GM19455 (cell line): ENCODE measurements around the gene SCFD2.
"Not testable (repeated sequence)": the region's sequence is repeated elsewhere in the genome, so short reads cannot be mapped to it uniquely, and the experiment has no call there.

Experiments used
- ATAC-seq: cut with Tn5 transposase; IDR thresholded peaks from one replicate; pipeline ENCODE4 v1.9.1; 2021; ENCODE audit not compliant: unreplicated experiment

Gene SCFD2

GRCh38 chr4:53346920-53347852, 18.7 kb downstream of the SCFD2 start:
- ATAC-seq = no peak

DNA sequence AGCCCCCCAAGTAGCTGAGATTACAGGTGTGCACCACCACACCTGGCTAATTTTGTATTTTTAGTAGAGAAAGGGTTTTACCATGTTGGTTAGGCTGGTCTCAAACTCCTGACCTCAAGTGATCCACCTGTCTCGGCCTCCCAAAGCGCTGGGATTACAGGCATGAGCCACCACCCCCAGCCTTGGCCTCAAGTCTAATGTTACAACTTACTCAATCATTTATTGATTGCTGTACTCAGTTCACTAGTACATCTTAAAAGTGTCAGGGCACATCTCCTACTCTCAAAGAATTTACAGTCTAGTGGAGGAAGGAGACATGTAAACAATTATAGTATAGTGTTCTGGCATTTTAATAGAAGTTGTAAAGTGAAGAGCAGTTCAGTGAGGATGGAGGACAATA, 19.5 kb downstream of the SCFD2 start:
- ATAC-seq = not testable (repeated sequence)

DNA sequence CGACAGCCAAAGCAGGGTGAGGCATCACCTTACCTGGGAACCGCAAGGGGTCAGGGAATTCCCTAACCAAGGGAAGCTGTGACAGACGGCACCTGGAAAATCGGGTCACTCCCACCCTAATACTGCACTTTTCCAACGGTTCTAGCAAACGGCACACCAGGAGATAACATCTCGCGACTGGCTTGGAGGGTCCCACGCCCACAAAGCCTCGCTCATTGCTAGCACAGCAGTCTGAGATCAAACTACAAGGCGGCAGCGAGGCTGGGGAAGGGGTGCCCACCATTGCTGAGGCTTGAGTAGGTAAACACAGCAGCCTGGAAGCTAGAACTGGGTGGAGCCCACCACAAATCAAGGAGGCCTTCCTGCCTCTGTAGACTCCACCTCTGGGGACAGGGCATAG, 25.7 kb downstream of the SCFD2 start:
- ATAC-seq = not testable (repeated sequence)

DNA sequence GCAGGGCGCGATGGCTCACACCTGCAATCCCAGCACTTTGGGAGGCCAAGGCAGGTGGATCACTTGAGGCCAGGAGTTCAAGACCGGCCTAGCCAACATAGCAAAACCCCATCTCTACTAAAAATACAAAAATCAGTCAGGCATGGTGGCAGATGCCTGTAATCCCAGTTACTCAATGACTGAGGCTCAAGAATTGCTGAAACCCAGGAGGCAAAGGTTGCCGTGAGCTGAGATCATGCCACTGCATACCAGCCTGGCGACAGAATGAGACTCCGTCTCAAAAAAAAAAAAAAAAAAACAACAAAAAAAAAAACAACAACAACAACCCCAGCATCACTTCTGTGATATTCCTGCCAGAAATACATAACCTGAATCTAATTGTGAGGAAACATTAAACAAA, 30.9 kb downstream of the SCFD2 start:
- ATAC-seq = not testable (repeated sequence)

- ATAC-seq = no peak
These were observed 39.3 kb downstream of the SCFD2 start for GRCh38 chr4:53326535-53326934.

GRCh38 chr4:53322696-53323095, 43.2 kb downstream of the SCFD2 start:
- ATAC-seq = no peak

- ATAC-seq = no peak
These were observed 43.9 kb downstream of the SCFD2 start for GRCh38 chr4:53321984-53322289.

GRCh38 chr4:53321151-53321983, 44.5 kb downstream of the SCFD2 start:
- ATAC-seq = no peak

DNA sequence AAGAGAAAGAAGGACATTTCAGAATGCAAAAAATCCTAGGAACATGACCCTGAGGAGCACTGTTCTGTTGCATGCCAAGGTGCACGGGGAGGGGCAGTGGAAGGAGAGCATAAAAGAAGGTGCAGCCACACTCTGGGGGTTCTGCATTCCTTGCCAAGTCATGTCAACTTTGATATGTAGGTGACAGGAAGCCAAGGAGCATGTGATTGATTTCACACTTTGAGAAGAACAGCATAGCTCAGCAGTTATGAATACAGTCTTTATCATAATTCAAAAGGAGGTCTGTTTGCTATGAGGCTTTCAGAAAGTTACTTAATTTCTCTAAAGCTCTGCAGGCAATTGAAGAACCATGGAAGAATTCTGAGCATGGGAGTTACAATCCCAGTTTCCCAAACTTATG, 50.6 kb downstream of the SCFD2 start:
- no peak for ATAC-seq

DNA sequence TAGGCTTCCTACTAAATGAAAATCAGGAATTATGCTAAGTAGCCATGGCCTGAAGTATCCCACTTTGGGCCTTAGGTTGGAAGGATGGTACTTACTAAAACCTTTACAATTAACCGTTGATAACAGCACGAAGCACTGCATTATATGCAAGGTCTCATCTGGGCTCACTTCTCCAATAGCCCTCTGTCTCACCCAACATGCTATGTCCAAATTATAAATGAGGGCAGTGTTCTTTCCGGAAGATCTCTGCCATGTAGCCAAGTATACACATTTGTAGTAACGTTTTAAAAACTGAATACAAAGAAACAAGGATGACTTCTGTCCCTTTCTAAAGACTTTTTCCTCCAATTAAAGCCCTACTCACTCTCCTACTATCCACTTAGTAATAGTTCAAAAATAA, 51.6 kb downstream of the SCFD2 start:
- ATAC-seq = no peak

DNA sequence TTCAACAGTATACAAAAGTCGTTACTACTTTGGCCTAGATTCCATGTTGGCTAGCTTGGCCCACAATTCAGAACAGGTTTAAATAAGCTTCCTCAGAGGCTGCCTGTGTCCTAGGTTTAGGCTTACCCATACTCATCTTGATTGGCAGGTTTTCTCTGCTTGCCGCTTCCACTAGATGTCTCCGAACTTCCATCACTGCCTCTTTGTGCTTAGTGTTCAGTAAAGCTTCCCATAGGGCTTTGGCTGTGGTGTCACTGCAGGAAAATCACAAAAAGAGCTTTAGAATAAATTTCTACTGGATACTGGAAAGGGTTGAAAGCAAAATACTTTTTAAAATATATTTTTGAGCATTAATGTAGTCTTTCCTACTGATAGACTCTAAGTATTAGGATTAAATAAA, 52.4 kb downstream of the SCFD2 start:
- no peak for ATAC-seq

GRCh38 chr4:53309321-53310040, 56.4 kb downstream of the SCFD2 start:
- ATAC-seq = no peak

DNA sequence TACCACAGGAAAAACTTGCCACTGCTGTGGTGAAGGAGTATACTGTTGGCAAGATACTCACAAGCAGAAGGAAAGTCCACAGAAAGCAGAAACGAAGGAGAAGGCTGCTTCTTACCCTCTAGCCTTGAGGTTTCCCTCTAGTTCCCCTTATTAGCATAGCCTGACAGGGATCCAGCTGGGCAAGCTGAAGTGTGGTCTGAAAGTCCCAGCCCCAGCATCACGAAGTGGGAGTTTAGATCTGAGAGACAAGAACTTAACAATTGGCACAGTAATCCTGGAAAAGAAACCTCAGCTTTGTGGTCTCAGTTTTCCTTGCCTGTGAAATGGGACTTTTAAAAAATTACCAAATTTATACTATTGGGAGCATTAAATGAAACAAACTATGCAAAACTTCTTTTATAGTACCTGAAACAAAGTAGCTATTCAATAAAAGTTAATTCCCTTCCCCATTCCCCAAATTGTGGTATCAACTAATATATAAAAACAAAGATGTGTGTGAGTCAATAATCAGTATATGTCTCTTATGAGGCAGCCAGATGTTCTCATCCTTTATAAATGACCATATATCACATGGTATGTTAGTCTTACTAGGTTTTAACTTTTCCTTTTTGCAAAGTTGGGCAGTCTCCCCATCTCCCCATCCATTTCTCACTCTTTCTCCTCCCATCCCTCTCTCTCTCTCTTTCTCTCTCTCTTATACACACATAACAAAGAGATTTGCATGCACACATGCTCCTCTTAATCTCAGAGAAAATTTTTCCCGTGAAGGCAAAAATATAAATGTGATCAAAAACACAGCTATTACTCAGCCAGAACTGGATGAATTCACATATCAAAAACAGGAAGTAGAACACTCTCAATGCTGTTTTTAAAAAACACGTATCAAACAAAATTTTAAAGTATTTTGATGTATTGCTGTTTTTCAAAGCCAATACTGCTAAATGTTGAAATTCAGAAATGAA, 57.8 kb downstream of the SCFD2 start:
- no peak for ATAC-seq

- no peak for ATAC-seq
These were observed 58.7 kb downstream of the SCFD2 start for GRCh38 chr4:53307210-53307609.

DNA sequence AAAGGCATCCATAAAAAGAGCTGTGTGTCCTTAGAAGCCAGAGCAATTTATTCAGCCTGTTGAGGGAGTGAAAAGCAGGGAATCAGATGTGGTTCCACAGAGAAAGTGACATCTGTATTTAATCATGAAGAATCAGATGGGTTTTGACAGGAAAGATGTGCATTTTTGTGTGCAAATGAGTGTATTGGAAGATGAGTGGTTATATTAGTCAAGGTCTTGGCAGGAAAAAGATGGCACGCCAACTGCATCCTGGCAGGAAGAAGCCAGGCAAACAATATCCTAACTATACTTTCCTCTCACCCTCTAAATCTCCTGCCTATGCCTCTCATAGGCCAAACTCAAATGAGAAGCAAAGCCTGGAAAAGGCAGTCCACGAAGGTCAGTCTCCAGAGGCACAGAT, 59.1 kb downstream of the SCFD2 start:
- no peak for ATAC-seq

DNA sequence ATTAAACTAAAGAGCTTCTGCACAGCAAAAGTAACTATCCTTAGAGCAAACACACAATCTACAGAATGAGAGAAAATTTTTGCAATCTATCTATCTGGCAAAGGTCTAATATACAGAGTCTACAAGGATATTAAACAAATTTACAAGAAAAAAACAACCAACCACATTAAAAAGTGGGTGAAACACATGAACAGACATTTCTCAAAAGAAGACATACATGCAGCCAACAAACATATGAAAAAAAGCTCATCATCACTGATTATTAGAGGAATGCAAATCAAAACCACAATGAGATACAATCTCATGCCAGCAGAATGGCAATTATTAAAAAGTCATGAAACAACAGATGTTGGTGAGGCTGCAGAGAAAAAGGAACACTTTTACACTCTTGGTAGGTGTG, 73.7 kb downstream of the SCFD2 start:
- ATAC-seq = not testable (repeated sequence)

DNA sequence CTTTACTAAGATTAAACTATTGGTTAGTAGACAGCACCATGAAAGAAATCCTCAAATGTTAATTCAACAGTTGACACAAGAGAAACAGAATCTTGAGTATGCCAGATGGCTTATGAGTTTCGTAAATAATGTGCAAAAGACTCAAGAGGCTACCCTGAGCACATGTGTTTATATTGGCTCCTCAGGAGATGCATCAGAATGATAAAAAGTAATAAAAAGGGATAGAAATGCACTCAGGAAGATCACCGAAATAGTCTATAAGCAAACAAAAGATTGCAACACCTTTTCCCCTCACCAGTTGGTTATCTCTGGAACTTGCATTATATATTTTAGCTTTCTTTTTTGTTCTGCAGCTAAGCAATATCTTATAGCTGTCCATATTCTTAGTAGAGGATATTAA, 84.4 kb downstream of the SCFD2 start:
- ATAC-seq = no peak

DNA sequence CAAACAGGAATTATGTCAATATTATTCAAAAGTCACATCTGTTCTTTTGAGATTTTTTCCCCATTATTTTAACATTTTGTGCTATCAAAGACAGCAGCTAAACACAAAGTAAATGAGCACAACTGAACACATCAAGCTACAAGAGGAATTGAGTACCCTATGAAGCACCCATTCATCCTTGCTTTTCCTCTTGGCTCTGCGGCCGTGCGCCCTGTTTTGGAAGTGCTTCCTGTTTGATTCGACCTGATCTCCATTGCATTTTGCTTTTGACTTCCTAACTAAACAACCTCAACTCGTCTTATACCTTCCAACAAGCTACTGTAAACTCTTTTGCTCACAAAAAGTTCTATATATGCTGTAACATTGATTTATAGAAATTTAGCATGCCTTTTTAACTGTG, 85.0 kb downstream of the SCFD2 start:
- no peak for ATAC-seq

GRCh38 chr4:53274609-53275268, 91.1 kb downstream of the SCFD2 start:
- no peak for ATAC-seq

DNA sequence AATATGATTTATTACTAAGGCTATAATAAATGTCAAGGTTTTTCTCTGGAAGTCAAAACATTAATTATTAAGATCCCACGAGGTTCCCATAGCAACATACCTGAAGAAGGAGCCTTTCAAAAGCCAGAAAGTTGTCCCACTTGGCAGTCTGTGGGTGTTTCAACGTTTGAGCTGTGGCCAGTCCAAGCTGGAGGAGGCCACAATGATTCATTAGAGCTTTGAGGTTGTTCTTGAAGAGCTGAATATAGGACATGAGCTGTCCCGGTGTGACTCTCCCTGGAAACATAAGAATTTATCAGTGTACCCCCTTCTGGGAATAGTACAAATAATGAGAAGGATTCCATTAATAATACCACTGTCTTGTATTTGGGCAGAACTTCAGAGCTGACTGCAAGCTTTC, 92.1 kb downstream of the SCFD2 start:
- no peak for ATAC-seq
